Pons (tissue), 1 donor: ENCODE measurements around the gene CNEP1R1.

Experiments used
- DNase-seq: peaks from one replicate; pipeline ENCODE4 v3.0.0-alpha.2; 2016; ENCODE audit warnings: low spot score

Gene CNEP1R1

GRCh38 chr16:50065241-50065623, 40.2 kb downstream of the CNEP1R1 start:
- no peak for DNase-seq

GRCh38 chr16:50065624-50066481, 40.8 kb downstream of the CNEP1R1 start, which contains the start of gene HEATR3:
Gene HEATR3, plus strand, starts transcription at chr16:50065970. Its CDS starts 162 bp downstream, at chr16:50066132.
- DNase-seq, result peak; percentile 89

GRCh38 chr16:50066482-50067289, 41.7 kb downstream of the CNEP1R1 start:
- peak; percentile 13 for DNase-seq

GRCh38 chr16:50067290-50067853, 42.3 kb downstream of the CNEP1R1 start:
- DNase-seq, result peak; percentile 48

- no peak for DNase-seq
Measured at GRCh38 chr16:50068550-50068949, 43.5 kb downstream of the CNEP1R1 start.

- DNase-seq, result no peak
Measured at GRCh38 chr16:50069060-50069459, 44.0 kb downstream of the CNEP1R1 start.

- no peak for DNase-seq
Measured at GRCh38 chr16:50071075-50071671, 46.1 kb downstream of the CNEP1R1 start.

- no peak for DNase-seq
Measured at GRCh38 chr16:50072730-50073129, 47.7 kb downstream of the CNEP1R1 start.

GRCh38 chr16:50079397-50080140, 54.5 kb downstream of the CNEP1R1 start:
- DNase-seq, result no peak

- no peak for DNase-seq
Measured at GRCh38 chr16:50081428-50082018, 56.5 kb downstream of the CNEP1R1 start.

- DNase-seq, result no peak
Measured at GRCh38 chr16:50083996-50084395, 59.0 kb downstream of the CNEP1R1 start.

GRCh38 chr16:50086176-50086575, 61.2 kb downstream of the CNEP1R1 start:
- DNase-seq, result no peak
